ENCODE data around the gene ADRA2C. TPM values are rescaled to one million over a fixed set of nuclear protein-coding genes. Genes with fewer than 3 reads are reported as not detected.

Gene ADRA2C
- polyA plus RNA-seq, 1 experiment = not detected

GRCh38 chr4:3775576-3775975, 9.4 kb downstream of the ADRA2C start:
- POLR2A ChIA-PET = no interaction called here

GRCh38 chr4:3776166-3777032, 10.2 kb downstream of the ADRA2C start:
- ChIA-PET CTCF (interaction anchor here (0.6 kb wide), 1 partner anchor 420 kb away, joined by 3 read pairs; no protein-coding TSS in a partner anchor), POLR2A (no interaction called here)
- DNase-seq (ENCODE audit: low read depth, low spot score) = no peak
- H3K4me3 ChIP-seq (ENCODE audit: low read depth, low read length) = no peak overlapping the region
- no peak overlapping the region for H3K27ac ChIP-seq (ENCODE audit: low read depth, low read length)
- peaks cover 8% of the 10 kb centered on the region for H3K9me3 ChIP-seq (ENCODE audit: control insufficient read depth, insufficient read depth, low read length)
- H3K27me3 ChIP-seq (ENCODE audit: control insufficient read depth, insufficient read depth, low read length) = peaks cover 18% of the 10 kb centered on the region
- no peak for TF ChIP-seq CTCF (IDR thresholded peaks at IDR 0.05; ENCODE audit: low read depth, low read length)

More at GRCh38 chr4:3775576-3775975, 9.4 kb downstream of the ADRA2C start:
- TF ChIP-seq CTCF (IDR thresholded peaks at IDR 0.05; ENCODE audit: low read depth, low read length) = no peak
- CTCF ChIA-PET = no interaction called here
- peaks cover 26% of the 10 kb centered on the region for H3K27me3 ChIP-seq (ENCODE audit: control insufficient read depth, insufficient read depth, low read length)
- H3K27ac ChIP-seq (ENCODE audit: low read depth, low read length) = no peak overlapping the region
- DNase-seq (ENCODE audit: low read depth, low spot score) = no peak
- no peak overlapping the region for H3K4me3 ChIP-seq (ENCODE audit: low read depth, low read length)
- H3K9me3 ChIP-seq (ENCODE audit: control insufficient read depth, insufficient read depth, low read length) = no peaks in the 10 kb centered on the region; the same call in 1 of the 2 replicates

- no peak for TF ChIP-seq CTCF (IDR thresholded peaks at IDR 0.05; ENCODE audit: low read depth, low read length)
- H3K4me3 ChIP-seq (ENCODE audit: low read depth, low read length) = no peak overlapping the region
- ChIA-PET POLR2A (no interaction called here), CTCF (no interaction called here)
- peaks cover 14% of the 10 kb centered on the region for H3K9me3 ChIP-seq (ENCODE audit: control insufficient read depth, insufficient read depth, low read length)
- no peak overlapping the region for H3K27ac ChIP-seq (ENCODE audit: low read depth, low read length)
- no peak for DNase-seq (ENCODE audit: low read depth, low spot score)
- H3K27me3 ChIP-seq (ENCODE audit: control insufficient read depth, insufficient read depth, low read length) = peaks cover 16% of the 10 kb centered on the region
Observed at GRCh38 chr4:3777033-3777390, 10.8 kb downstream of the ADRA2C start.

GRCh38 chr4:3777669-3778068, 11.5 kb downstream of the ADRA2C start:
- H3K27ac ChIP-seq (ENCODE audit: low read depth, low read length) = no peak overlapping the region
- peaks cover 19% of the 10 kb centered on the region for H3K9me3 ChIP-seq (ENCODE audit: control insufficient read depth, insufficient read depth, low read length)
- H3K27me3 ChIP-seq (ENCODE audit: control insufficient read depth, insufficient read depth, low read length) = peaks cover 13% of the 10 kb centered on the region
- TF ChIP-seq CTCF (IDR thresholded peaks at IDR 0.05; ENCODE audit: low read depth, low read length) = no peak
- POLR2A ChIA-PET = no interaction called here
- no peak for DNase-seq (ENCODE audit: low read depth, low spot score)
- CTCF ChIA-PET = no interaction called here
- H3K4me3 ChIP-seq (ENCODE audit: low read depth, low read length) = no peak overlapping the region

- H3K9me3 ChIP-seq (ENCODE audit: control insufficient read depth, insufficient read depth, low read length) = peaks cover 19% of the 10 kb centered on the region
- CTCF ChIA-PET = no interaction called here
- no peak for DNase-seq (ENCODE audit: low read depth, low spot score)
- POLR2A ChIA-PET = no interaction called here
- H3K4me3 ChIP-seq (ENCODE audit: low read depth, low read length) = no peak overlapping the region
- no peak for TF ChIP-seq CTCF (IDR thresholded peaks at IDR 0.05; ENCODE audit: low read depth, low read length)
- no peak overlapping the region for H3K27ac ChIP-seq (ENCODE audit: low read depth, low read length)
- peaks cover 5% of the 10 kb centered on the region for H3K27me3 ChIP-seq (ENCODE audit: control insufficient read depth, insufficient read depth, low read length)
Observed at GRCh38 chr4:3779509-3779908, 13.3 kb downstream of the ADRA2C start.

All from AG04450 (cell line).